KOPT-K1 (cell line): ENCODE results near the gene TAF9.
A peak's percentile ranks its signal among the peaks of the same experiment; 100 is the strongest.
"Not testable (repeated sequence)": the region's sequence is repeated elsewhere in the genome, so short reads cannot be mapped to it uniquely, and the experiment has no call there.

ENCODE experiments used
- H3K27ac ChIP-seq: fragments of 200-600 bp; sonication (generic); 2 replicates; pipeline ENCODE4 v1.5.1; 2016; ENCODE audit warnings: antibody characterized with exemption, mild to moderate bottlenecking, low read depth, low read length; ENCODE audit not compliant: poor library complexity, severe bottlenecking
- H3K36me3 ChIP-seq: fragments of 200-600 bp; sonication (generic); 2 replicates; pipeline ENCODE4 v1.5.1; 2017; ENCODE audit warnings: antibody characterized with exemption, mild to moderate bottlenecking, low read length, moderate library complexity; ENCODE audit not compliant: insufficient read depth
- H3K9me3 ChIP-seq: fragments of 200-600 bp; sonication (generic); 2 replicates; pipeline ENCODE4 v1.5.1; 2017; ENCODE audit warnings: antibody characterized with exemption, low read length, mild to moderate bottlenecking; ENCODE audit not compliant: insufficient read depth, poor library complexity, severe bottlenecking

Gene TAF9

DNA sequence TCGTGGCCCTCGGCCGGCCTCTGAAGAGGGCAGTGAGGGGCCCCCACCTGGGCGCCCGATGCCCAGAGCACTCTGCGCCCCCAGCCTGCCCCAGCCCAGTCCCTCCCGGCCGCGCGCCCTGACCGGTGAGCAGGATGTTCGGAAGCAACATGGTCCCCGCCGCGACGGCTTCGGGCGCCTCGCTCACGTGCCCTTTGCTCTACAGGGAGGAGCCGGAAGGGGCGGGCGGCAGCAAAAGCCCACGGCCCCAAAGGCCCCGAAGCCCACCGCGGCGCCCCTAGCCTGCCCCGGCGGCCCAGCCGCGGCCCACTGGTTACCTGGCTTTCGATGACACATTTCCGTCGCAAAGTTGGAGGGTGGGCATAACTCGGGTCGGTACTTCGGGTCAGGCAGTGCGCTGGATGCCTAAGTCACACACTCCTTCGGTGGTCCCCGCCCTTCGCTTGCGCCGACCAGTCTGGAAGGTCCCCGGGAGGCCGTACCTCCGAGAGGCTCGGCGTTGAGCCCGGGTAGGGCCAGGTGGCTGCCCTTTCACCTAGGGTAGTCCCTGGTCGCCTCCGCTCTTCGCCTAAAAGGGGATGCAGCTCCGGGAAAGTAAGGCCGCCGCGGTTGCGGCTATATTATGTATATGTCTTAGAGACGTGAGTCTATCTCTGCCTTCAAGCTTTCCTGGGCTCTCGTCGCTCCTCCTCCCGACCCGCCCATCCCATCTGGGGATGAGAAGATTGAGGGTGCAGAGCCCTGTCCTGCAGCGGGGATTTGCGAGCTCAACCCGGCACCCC, at the start of gene TAF9, which contains the start of the genes AK6 and RAD17:
Gene TAF9 (minus strand): TSS at position 181 of the 782 bp plus-strand sequence. CDS start 3,783 bp downstream, outside the sequence.
Gene AK6 (minus strand): TSS at position 181 of the 782 bp plus-strand sequence. CDS start 30 bp downstream, at position 151.
Gene RAD17 (plus strand): TSS at position 479 of the 782 bp plus-strand sequence. CDS start 2,391 bp downstream, outside the sequence.
- H3K9me3 ChIP-seq, result no peaks in the 10 kb centered on the region
- peaks cover 36% of the 10 kb centered on the region for H3K36me3 ChIP-seq
- H3K27ac ChIP-seq, result peak within 1 kb of the TSS; percentile 98

GRCh38 chr5:69418554-69418953, 49.2 kb upstream of the TAF9 start:
- Histone ChIP-seq H3K36me3 (peaks cover 28% of the 10 kb centered on the region), H3K9me3 (no peaks in the 10 kb centered on the region), H3K27ac (no peak overlapping the region)

DNA sequence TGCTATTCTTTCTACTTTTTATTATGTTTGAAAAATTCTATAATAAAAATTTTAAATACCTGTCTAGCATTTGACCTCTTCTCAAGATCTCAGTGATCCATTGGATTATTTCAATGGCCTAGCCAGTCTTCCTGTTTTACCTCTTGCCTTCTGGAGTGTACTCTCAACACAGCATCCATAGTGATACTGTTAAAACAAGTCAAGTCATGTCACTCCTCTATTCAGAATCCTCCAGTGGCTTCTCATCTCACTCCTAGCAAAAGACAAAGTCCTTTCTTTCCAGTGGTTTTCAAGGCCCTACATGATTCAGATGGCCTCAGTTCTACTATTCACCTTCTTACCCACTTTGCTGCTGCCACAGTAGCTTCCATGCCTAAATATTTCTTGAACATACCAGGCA, 47.4 kb upstream of the TAF9 start:
- Histone ChIP-seq H3K36me3 (peaks cover 45% of the 10 kb centered on the region), H3K9me3 (no peaks in the 10 kb centered on the region), H3K27ac (no peak overlapping the region)

GRCh38 chr5:69416180-69416579, 46.9 kb upstream of the TAF9 start:
- H3K36me3 ChIP-seq, result peaks cover 50% of the 10 kb centered on the region
- no peaks in the 10 kb centered on the region for H3K9me3 ChIP-seq
- H3K27ac ChIP-seq, result no peak overlapping the region

DNA sequence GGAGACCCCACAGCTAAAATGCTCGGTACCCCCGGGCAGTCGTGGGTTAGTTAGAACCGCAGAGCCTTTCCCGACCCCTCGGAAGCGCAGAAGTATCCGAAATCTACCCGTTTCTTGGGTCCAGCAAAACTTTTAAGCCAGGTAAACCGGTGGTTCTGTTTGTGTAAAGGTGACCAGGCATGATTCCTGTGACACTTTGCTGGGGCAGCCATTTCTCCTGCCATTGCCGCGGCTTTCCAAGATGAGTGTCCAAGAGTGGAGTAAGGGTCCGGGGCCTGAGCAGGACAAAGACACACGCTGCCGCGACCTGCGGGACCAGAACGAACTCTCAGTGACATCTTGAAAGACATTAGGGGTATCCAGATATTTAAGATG, 46.3 kb upstream of the TAF9 start:
- no peaks in the 10 kb centered on the region for H3K9me3 ChIP-seq
- H3K27ac ChIP-seq, result no peak overlapping the region
- peaks cover 55% of the 10 kb centered on the region for H3K36me3 ChIP-seq

GRCh38 chr5:69414885-69415583, 45.7 kb upstream of the TAF9 start, which contains the start of gene MARVELD2:
Gene MARVELD2, plus strand, starts transcription at chr5:69415116. Its CDS starts 4,270 bp downstream, at chr5:69419386.
- Histone ChIP-seq H3K27ac (no peak within 1 kb of the TSS), H3K36me3 (peaks cover 61% of the 10 kb centered on the region)

DNA sequence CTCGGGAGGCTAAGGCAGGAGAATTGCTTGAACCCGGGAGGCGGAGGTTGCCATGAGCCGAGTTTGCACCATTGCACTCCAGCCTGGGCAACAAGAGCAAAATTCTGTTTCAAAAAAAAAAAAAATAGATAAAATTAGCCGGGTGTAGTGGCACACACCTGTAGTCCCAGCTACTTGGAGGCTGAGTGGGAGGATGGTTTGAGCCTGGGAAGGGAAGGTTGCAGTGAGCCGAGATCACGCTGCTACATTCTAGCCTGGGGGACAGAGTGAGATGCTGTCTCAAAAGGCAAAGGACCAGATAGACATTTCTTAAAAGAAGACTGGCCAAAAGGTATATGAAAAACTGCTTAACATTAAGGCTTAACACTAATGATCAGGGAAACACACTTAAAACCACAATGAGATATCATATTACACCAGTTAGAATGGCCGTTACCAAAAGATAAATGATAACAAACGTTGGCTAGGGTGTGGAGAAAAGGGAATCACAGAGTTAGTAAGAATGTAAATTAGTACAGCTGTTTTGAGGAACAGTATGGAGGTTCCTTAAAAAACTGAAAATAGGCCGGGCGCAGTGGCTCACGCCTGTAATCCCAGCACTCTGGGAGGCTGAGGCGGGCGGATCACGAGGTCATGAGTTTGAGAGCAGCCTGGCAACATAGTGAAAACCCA, 35.5 kb upstream of the TAF9 start:
- Histone ChIP-seq H3K36me3 (peaks cover 72% of the 10 kb centered on the region), H3K27ac (no peak overlapping the region), H3K9me3 (no peaks in the 10 kb centered on the region)

More at GRCh38 chr5:69414885-69415583, 45.7 kb upstream of the TAF9 start, which contains the start of gene MARVELD2:
- H3K9me3 ChIP-seq, result no peaks in the 10 kb centered on the region

GRCh38 chr5:69378376-69378775, 9.1 kb upstream of the TAF9 start:
- H3K9me3 ChIP-seq, result no peaks in the 10 kb centered on the region
- H3K27ac ChIP-seq, result no peak overlapping the region
- H3K36me3 ChIP-seq, result peaks cover 83% of the 10 kb centered on the region

DNA sequence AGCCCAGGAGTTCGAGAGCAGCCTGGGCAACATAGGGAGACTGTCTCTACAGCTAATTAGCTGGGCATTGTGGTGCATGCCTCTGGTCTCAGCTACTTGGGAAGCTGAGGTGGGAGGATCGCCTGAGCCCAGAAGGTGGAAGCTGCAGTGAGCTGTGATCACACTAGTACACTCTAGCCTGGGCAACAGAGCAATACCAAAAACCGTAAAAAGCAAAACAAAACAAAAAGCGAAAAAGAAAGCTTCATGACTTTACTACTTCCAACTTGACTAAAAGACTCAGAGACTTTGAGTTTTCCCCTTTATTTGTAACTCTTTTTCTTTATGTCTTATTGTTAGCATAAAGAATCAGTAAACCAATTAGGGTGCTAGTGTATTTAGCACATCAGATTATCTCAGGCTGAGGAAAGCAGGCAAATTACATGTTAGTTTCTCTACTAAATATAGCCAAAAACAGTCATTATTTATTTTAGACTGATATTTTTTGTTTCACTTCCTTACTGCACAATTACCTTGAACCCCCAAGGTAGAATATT, 5.7 kb upstream of the TAF9 start:
- H3K27ac ChIP-seq, result no peak overlapping the region
- peaks cover 51% of the 10 kb centered on the region for H3K36me3 ChIP-seq

GRCh38 chr5:69372394-69372793, 3.1 kb upstream of the TAF9 start:
- H3K9me3 ChIP-seq, result no peaks in the 10 kb centered on the region
- no peak overlapping the region for H3K27ac ChIP-seq
- peaks cover 35% of the 10 kb centered on the region for H3K36me3 ChIP-seq

More for the DNA sequence above, 5.7 kb upstream of the TAF9 start:
- H3K9me3 ChIP-seq, result no peaks in the 10 kb centered on the region

GRCh38 chr5:69370335-69370734, 1.0 kb upstream of the TAF9 start:
- peak overlapping the region; percentile 98 for H3K27ac ChIP-seq

DNA sequence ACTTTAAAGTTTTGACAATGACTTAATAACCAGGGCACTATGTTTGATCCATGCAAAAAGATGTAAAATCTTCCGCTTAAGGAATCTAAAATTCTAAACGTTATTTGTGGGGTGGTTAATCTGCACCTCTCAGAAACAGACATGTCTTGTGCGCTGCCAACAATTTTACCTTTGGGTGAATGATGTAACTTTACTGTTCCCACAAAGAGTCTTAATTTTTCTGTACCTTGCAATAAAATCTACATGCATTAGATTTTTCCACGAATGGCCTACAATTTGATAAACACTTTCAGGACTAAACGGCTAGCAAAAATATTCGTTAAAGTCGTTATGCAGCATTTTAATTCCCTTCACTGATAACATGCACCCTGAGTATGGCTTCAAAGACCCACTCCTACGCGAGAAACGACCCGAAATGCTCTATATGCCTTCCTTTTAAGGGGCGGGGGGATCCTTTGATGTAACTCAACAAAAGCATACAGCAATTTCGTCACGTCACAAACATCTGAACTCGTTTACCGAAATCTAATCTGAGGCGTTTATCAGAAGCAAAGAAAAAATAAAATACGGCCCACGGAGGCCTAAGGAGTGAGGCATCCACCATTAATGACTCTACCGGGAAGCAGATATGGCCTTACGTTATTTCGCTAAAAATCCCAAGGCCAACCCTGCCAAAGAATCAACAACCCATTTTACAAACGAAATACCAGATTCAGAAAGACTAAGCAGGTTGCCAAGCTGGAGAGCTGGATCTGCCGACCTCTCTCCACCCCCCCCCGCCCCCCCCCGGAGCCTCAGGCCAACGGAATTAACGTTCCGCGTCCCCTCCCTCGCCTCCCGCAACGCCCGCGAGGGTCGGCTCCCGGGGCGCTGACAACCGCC, 621 bp downstream of the TAF9 start:
- Histone ChIP-seq H3K27ac (peak overlapping the region; percentile 98), H3K9me3 (no peaks in the 10 kb centered on the region), H3K36me3 (peaks cover 36% of the 10 kb centered on the region)

More at GRCh38 chr5:69370335-69370734, 1.0 kb upstream of the TAF9 start:
- peaks cover 36% of the 10 kb centered on the region for H3K36me3 ChIP-seq
- not testable (repeated sequence) for H3K9me3 ChIP-seq

DNA sequence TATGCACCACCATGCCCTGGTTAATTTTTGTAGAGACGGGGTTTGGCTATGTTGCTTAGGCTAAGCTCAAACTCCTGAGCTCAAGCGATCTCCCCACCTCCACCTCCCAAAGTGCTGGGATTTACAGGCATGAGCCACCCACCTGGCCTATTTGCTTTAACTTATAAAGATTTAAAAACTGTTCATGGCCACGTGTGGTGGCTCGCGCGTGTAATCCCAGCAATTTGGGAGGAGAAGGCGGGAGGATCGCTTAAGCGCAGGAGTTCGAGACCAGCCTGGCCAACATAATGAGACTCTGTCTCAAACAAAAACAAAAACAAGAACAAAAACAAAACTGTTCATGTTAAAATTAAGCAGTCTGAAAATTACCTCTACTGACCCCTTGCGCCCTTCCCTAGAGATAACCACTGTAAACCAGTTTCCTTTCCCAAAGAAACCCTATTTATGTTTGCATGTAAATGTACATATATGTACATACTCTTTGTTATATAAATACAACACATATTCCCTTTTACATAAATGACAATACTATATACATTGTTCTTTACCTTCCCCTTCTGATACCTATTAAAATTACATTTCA, 1.5 kb downstream of the TAF9 start:
- H3K27ac ChIP-seq, result peak overlapping the region; percentile 98
- H3K9me3 ChIP-seq, result no peaks in the 10 kb centered on the region
- H3K36me3 ChIP-seq, result peaks cover 44% of the 10 kb centered on the region

DNA sequence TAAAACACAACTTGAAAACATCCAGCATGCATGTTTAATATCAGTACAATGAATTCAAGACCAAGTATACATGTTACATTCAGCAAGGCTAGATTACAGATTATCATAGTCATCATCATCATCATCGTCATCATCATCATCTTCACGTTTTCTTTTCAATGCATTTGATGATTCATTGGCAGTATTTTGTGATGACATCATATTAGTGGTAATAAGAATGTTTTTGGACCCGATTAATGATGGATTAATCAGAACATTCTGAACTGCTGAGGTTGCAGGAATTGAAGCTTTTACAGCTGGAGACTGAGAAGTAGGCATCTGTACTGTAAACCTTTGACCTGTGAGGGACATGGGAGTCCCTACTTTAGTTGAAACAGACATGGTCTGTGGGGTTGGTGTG, 4.5 kb downstream of the TAF9 start:
- H3K9me3 ChIP-seq, result no peaks in the 10 kb centered on the region
- H3K27ac ChIP-seq, result peak overlapping the region; percentile 21
- peaks cover 74% of the 10 kb centered on the region for H3K36me3 ChIP-seq
